CD14-positive monocyte (primary cell): Measurements from ENCODE around the gene SNX14. TPM values are rescaled to one million over a fixed set of nuclear protein-coding genes. Genes with fewer than 3 reads are reported as not detected.
A peak's percentile ranks its signal among the peaks of the same experiment; 100 is the strongest.

ENCODE experiments used
- DNase-seq, 3 donors: peaks; one replicate each; pipeline ENCODE4 v3.0.0-alpha.2; 2011 to 2022
- H2AFZ ChIP-seq: 2 replicates; pipeline ENCODE4 v1.6.0; 2012; ENCODE audit warnings: mild to moderate bottlenecking, low read depth, low read length, inconsistent platforms; ENCODE audit not compliant: insufficient read depth, poor library complexity, severe bottlenecking
- H3K27ac ChIP-seq, 2 donors: 1 replicate in 1 of 2; 2 replicates in 1 of 2; pipeline ENCODE4 v1.5.1; 2012 to 2013; ENCODE audit warnings: low read length in 2 of 2, control low read depth in 1 of 2, inconsistent platforms in 1 of 2, low read depth in 1 of 2, mild to moderate bottlenecking in 1 of 2
- H3K27me3 ChIP-seq, 2 donors: one replicate each; pipeline versions ENCODE4 v1.6.0 to v1.6.1; 2011 to 2013; ENCODE audit warnings: low read length in 2 of 2; ENCODE audit not compliant: control insufficient read depth in 2 of 2, insufficient read depth in 2 of 2
- H3K36me3 ChIP-seq, 2 donors: replicated peaks in 1 of 2; 1 replicate in 1 of 2; 2 replicates in 1 of 2; pipeline versions ENCODE4 v1.5.1 to v1.6.1; 2012 to 2013; ENCODE audit warnings: low read length in 2 of 2, control low read depth in 1 of 2, inconsistent platforms in 1 of 2, mild to moderate bottlenecking in 1 of 2; ENCODE audit not compliant: insufficient read depth in 2 of 2, control insufficient read depth in 1 of 2
- H3K4me1 ChIP-seq, 2 donors: 1 replicate in 1 of 2; 2 replicates in 1 of 2; pipeline versions ENCODE4 v1.5.1 to v1.6.1; 2012 to 2013; ENCODE audit warnings: low read length in 2 of 2, control low read depth in 1 of 2, inconsistent platforms in 1 of 2, mild to moderate bottlenecking in 1 of 2, moderate library complexity in 1 of 2; ENCODE audit not compliant: insufficient read depth in 2 of 2, control insufficient read depth in 1 of 2
- H3K4me2 ChIP-seq: replicated peaks from 2 replicates; pipeline ENCODE3; 2012; ENCODE audit warnings: low read length, moderate library complexity, mild to moderate bottlenecking; ENCODE audit not compliant: poor library complexity, severe bottlenecking; ENCODE audit errors: extremely low read depth
- H3K4me3 ChIP-seq, 3 experiments: fragments of 200-600 bp in 1 of 3; sonication (generic) in 1 of 3; replicated peaks in 1 of 3; 1 replicate in 2 of 3; 2 replicates in 1 of 3; pipeline ENCODE4 v1.5.1; 2011 to 2013; ENCODE audit warnings: low read length in 3 of 3, mild to moderate bottlenecking in 3 of 3, control low read depth in 2 of 3, low read depth in 2 of 3, inconsistent platforms in 1 of 3, moderate library complexity in 1 of 3
- H3K79me2 ChIP-seq: 2 replicates; pipeline ENCODE4 v1.6.0; 2012; ENCODE audit warnings: mild to moderate bottlenecking, control low read depth, inconsistent platforms, low read length, moderate library complexity; ENCODE audit not compliant: insufficient read depth
- H3K9ac ChIP-seq: 2 replicates; pipeline ENCODE4 v1.6.0; 2017; ENCODE audit warnings: low read length, mild to moderate bottlenecking; ENCODE audit not compliant: insufficient read depth, poor library complexity, severe bottlenecking
- H3K9me3 ChIP-seq, 2 donors: replicated peaks in 1 of 2; 1 replicate in 1 of 2; 2 replicates in 1 of 2; pipeline versions ENCODE4 v1.5.1 to v1.6.1; 2012 to 2013; ENCODE audit warnings: low read length in 2 of 2, control low read depth in 1 of 2; ENCODE audit not compliant: control insufficient read depth in 1 of 2, insufficient read depth in 1 of 2
- H4K20me1 ChIP-seq: 2 replicates; pipeline ENCODE4 v1.6.0; 2012; ENCODE audit warnings: mild to moderate bottlenecking, low read length, control low read depth, moderate library complexity; ENCODE audit not compliant: insufficient read depth
- H3K27ac Mint-ChIP-seq, 7 donors: one replicate each; pipeline ENCODE4 v1.8.0; 2020; ENCODE audit warnings: mild to moderate bottlenecking in 7 of 7, mixed read lengths in 7 of 7, moderate library complexity in 6 of 7, inconsistent platforms in 2 of 7
- H3K27me3 Mint-ChIP-seq, 3 donors: one replicate each; pipeline ENCODE4 v1.8.0; 2021 to 2022; ENCODE audit warnings: low read depth in 3 of 3, mild to moderate bottlenecking in 3 of 3, mixed read lengths in 3 of 3, moderate library complexity in 3 of 3, inconsistent platforms in 1 of 3
- H3K36me3 Mint-ChIP-seq, 2 donors: one replicate each; pipeline ENCODE4 v1.8.0; 2020; ENCODE audit warnings: mixed read lengths in 2 of 2, inconsistent platforms in 1 of 2, mild to moderate bottlenecking in 1 of 2
- H3K4me1 Mint-ChIP-seq: one replicate; pipeline ENCODE4 v1.8.0; 2020; ENCODE audit warnings: mild to moderate bottlenecking, mixed read lengths
- H3K4me3 Mint-ChIP-seq, 2 donors: one replicate each; pipeline ENCODE4 v1.8.0; 2020; ENCODE audit warnings: mild to moderate bottlenecking in 2 of 2, mixed read lengths in 2 of 2, moderate library complexity in 1 of 2
- H3K9me3 Mint-ChIP-seq, 7 donors: one replicate each; pipeline ENCODE4 v1.8.0; 2020 to 2022; ENCODE audit warnings: mixed read lengths in 7 of 7, mild to moderate bottlenecking in 6 of 7, moderate library complexity in 6 of 7, inconsistent platforms in 2 of 7
- WGBS: methylation state at CpG from one replicate; pipeline ENCODE4 v1.1.5; 2013; ENCODE audit warnings: missing lambda C conversion rate; ENCODE audit not compliant: insufficient coverage; 5-methylcytosine and 5-hydroxymethylcytosine counted together
- intact Hi-C, 2 donors: fragments of 100-400 bp; cut with micrococcal nuclease; formaldehyde crosslinking; loops; one replicate each; pipeline versions ENCODE4 v1.15.0 to v1.15.1; 2023
- polyA plus RNA-seq, 3 donors: library from polyadenylated mRNA; depleted of rRNA in 1 of 3; unstranded in 2 of 3; stranded (reverse) in 1 of 3; fragments of 300-500 nt in 2 of 3; fragments of >200 nt in 1 of 3; fragmentation: Illumina TruSeq in 2 of 3; gene quantifications; 1 replicate in 2 of 3; 2 replicates in 1 of 3; pipeline ENCODE4 v1.2.3, GENCODE V29; 2012 to 2021
- TF ChIP-seq, protein P1 (sequence below): fragments of 200-600 bp; IDR thresholded peaks from one replicate; pipeline ENCODE4 v1.8.0; 2022; ENCODE audit warnings: antibody characterized with exemption, mild to moderate bottlenecking

The SNX14 gene
- polyA plus RNA-seq, 3 donors, result 40.2 to 75.6 (median 73.3) TPM

DNA sequence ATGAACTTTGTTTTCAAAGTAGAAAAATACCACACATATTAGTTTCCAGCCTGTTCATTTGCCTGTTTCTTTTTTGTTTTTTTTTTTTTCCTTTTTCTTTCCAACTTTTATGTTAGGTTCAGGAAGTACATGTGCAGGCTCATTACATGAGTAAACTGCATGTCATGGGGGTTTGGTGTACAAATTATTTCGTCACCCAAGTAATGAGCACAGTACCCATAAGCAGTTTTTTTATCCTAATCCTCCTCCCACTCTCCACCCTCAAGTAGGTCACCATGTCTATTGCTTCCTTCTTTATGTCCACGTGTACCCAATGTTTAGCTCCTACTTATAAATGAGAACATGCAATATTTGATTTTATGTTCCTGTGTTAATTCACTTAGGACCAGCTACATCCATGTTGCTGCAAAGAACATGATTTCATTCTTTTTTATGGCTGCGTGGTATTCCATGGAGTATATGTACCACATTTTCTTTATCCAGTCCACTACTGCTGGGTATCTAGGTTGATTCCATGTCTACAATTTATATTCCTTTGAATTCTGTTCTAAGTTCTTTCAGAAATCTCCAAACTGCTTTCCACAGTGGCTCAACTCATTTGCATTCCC, 31.8 kb downstream of the SNX14 start:
- Histone ChIP-seq H3K36me3 (peaks cover 26 to 68% of the 10 kb centered on the region in 2 donors), H3K27ac (no peak overlapping the region), H3K4me3 (no peak overlapping the region), H3K4me2 (no peak overlapping the region), H3K9me3 (no peaks in the 10 kb centered on the region), H3K27me3 (no peaks in the 10 kb centered on the region), H4K20me1 (no peaks in the 10 kb centered on the region), H3K79me2 (no peaks in the 10 kb centered on the region), H2AFZ (no peak overlapping the region), H3K4me1 (no peaks in the 10 kb centered on the region), H3K9ac (no peak overlapping the region)
- intact Hi-C loops, result no loop called here
- H3K4me3 Mint-ChIP-seq, result no peak overlapping the region
- no peak for DNase-seq
- H3K27me3 Mint-ChIP-seq, result peaks cover 0 to 2% (median 0%) of the 10 kb centered on the region in 3 donors
- peaks cover 48 to 76% of the 10 kb centered on the region in 2 donors for H3K36me3 Mint-ChIP-seq
- peaks cover 0 to 7% (median 0%) of the 10 kb centered on the region in 7 donors for H3K9me3 Mint-ChIP-seq
- H3K4me1 Mint-ChIP-seq, result peaks cover 4% of the 10 kb centered on the region
- TF ChIP-seq, protein P1, sequence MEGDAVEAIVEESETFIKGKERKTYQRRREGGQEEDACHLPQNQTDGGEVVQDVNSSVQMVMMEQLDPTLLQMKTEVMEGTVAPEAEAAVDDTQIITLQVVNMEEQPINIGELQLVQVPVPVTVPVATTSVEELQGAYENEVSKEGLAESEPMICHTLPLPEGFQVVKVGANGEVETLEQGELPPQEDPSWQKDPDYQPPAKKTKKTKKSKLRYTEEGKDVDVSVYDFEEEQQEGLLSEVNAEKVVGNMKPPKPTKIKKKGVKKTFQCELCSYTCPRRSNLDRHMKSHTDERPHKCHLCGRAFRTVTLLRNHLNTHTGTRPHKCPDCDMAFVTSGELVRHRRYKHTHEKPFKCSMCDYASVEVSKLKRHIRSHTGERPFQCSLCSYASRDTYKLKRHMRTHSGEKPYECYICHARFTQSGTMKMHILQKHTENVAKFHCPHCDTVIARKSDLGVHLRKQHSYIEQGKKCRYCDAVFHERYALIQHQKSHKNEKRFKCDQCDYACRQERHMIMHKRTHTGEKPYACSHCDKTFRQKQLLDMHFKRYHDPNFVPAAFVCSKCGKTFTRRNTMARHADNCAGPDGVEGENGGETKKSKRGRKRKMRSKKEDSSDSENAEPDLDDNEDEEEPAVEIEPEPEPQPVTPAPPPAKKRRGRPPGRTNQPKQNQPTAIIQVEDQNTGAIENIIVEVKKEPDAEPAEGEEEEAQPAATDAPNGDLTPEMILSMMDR, result no peak
- WGBS, result no CpG with 5 or more reads among the region's 3 CpGs
- H3K27ac Mint-ChIP-seq, result peak overlapping the region in 1 of 7 donors; percentile 52

DNA sequence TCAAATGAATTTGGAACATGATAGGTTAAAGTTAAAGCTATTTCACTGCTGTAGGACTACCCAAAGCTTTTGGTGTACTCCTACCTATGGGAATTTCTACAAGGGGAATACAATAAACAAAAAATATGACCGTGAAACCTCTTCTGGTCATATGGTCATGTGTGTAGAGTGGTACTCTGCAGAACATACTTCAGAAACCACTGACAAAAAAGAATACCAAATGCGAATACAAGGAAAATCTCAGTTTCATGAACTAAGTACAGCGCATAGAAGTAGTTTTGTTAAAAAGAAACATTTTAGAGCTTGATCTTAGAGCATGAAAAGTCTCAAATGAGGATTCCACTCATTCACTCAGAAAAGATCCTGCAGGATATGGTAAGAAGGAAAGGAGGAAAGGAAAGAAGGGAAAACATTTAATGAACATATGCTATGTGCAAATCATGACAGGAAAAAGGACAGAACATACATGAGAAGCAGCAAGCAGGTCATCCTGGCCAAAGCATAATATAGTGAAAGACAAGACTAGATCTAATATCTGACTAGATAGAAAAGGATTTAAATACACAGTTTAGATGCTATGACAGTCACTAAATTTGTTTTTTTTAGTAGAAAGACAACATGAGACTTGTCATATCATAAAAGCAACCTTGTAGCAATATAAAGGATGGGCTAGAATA, 36.5 kb downstream of the SNX14 start:
- intact Hi-C loops, result no loop called here
- H3K27me3 Mint-ChIP-seq, result peaks cover 0 to 2% (median 0%) of the 10 kb centered on the region in 3 donors
- Histone ChIP-seq H2AFZ (no peak overlapping the region), H3K36me3 (peaks cover 39 to 75% of the 10 kb centered on the region in 2 donors), H3K4me3 (no peak overlapping the region), H3K79me2 (no peaks in the 10 kb centered on the region), H3K9ac (no peak overlapping the region), H3K27ac (peak overlapping the region in 1 of 2 donors; percentile 2), H3K27me3 (no peaks in the 10 kb centered on the region), H3K4me2 (no peak overlapping the region), H3K9me3 (no peaks in the 10 kb centered on the region), H4K20me1 (no peaks in the 10 kb centered on the region), H3K4me1 (no peaks in the 10 kb centered on the region)
- H3K27ac Mint-ChIP-seq, result no peak overlapping the region
- H3K4me3 Mint-ChIP-seq, result no peak overlapping the region
- no peaks in the 10 kb centered on the region for H3K4me1 Mint-ChIP-seq
- peaks cover 0 to 3% (median 0%) of the 10 kb centered on the region in 7 donors for H3K9me3 Mint-ChIP-seq
- TF ChIP-seq, protein P1, result no peak
- DNase-seq, result no peak
- WGBS, result no CpG with 5 or more reads among the region's 3 CpGs
- peaks cover 51 to 79% of the 10 kb centered on the region in 2 donors for H3K36me3 Mint-ChIP-seq
